ENCODE results near the gene HGS.

HGS gene

GRCh38 chr17:81655378-81656117, 28.3 kb upstream of the HGS start:
- no peak for DNase-seq

- no peak for DNase-seq
Observed at GRCh38 chr17:81656118-81656743, 27.6 kb upstream of the HGS start, which contains the start of gene PDE6G. Gene PDE6G, minus strand, starts transcription at chr17:81656542. Its CDS starts 3,237 bp downstream, at chr17:81653305.

- DNase-seq = no peak
Observed at GRCh38 chr17:81656835-81657234, 27.0 kb upstream of the HGS start.

GRCh38 chr17:81659038-81659437, 24.8 kb upstream of the HGS start:
- no peak for DNase-seq

- DNase-seq = no peak
Observed at GRCh38 chr17:81660441-81660840, 23.4 kb upstream of the HGS start.

GRCh38 chr17:81662002-81662401, 21.8 kb upstream of the HGS start:
- DNase-seq = no peak

GRCh38 chr17:81664051-81664470, 19.8 kb upstream of the HGS start:
- no peak for DNase-seq

- peak in 5 of 56 donors; percentile 7 to 31 (median 18) for DNase-seq
Observed at GRCh38 chr17:81665205-81666091, 18.4 kb upstream of the HGS start.

GRCh38 chr17:81666092-81666341, 17.8 kb upstream of the HGS start:
- no peak for DNase-seq

- DNase-seq = peak; percentile 73 to 97 (median 92)
Observed at GRCh38 chr17:81666342-81667191, 17.2 kb upstream of the HGS start, which contains the start of the genes CCDC137 and OXLD1. Gene CCDC137, plus strand, starts transcription at chr17:81666737. Its CDS starts 30 bp downstream, at chr17:81666767. Gene OXLD1, minus strand, starts transcription at chr17:81666605. Its CDS starts 28 bp downstream, at chr17:81666577.

- DNase-seq = no peak
Observed at GRCh38 chr17:81667754-81668153, 16.1 kb upstream of the HGS start.

GRCh38 chr17:81672504-81672903, 11.3 kb upstream of the HGS start:
- DNase-seq = no peak

GRCh38 chr17:81672954-81673353, 10.9 kb upstream of the HGS start:
- DNase-seq = no peak

GRCh38 chr17:81673561-81674258, 10.1 kb upstream of the HGS start:
- no peak for DNase-seq

- DNase-seq = peak in 16 of 56 donors; percentile 7 to 50 (median 34)
Observed at GRCh38 chr17:81675515-81676221, 8.1 kb upstream of the HGS start.

- DNase-seq = peak in 5 of 56 donors; percentile 11 to 35 (median 24)
Observed at GRCh38 chr17:81676906-81677305, 6.9 kb upstream of the HGS start.

- no peak for DNase-seq
Observed at GRCh38 chr17:81680150-81680549, 3.7 kb upstream of the HGS start.

GRCh38 chr17:81681672-81682071, 2.1 kb upstream of the HGS start:
- DNase-seq = peak in 16 of 56 donors; percentile 2 to 58 (median 34)

GRCh38 chr17:81682565-81683207, 1.1 kb upstream of the HGS start:
- DNase-seq = no peak

Data from amygdala (tissue), 56 donors.